ENCODE results near the gene BTK.

GRCh38 chrX:101349193-101349562 lies 36.8 kb downstream of the BTK start:
- TF ChIP-seq POLR2AphosphoS5 (IDR thresholded peaks at IDR 0.05) (no peak), CTCF (IDR thresholded peaks at IDR 0.05) (no peak), POLR2A (IDR thresholded peaks at IDR 0.05) (no peak)

All from prostate gland (tissue), 2 donors.